GM12878 (cell line): Measurements from ENCODE around the gene FMNL3. TPM values are rescaled to one million over a fixed set of nuclear protein-coding genes. Genes with fewer than 3 reads are reported as not detected.

Experiments
- BHLHE40 ChIP-seq, 2 experiments: fragments of 450-650 bp in 1 of 2; IDR thresholded peaks; 2 replicates each; pipeline ENCODE4 v1.6.1; 2011 to 2017; ENCODE audit warnings: low read depth in 2 of 2, borderline replicate concordance in 1 of 2, improper control_type of control experiment in 1 of 2, low read length in 1 of 2, mild to moderate bottlenecking in 1 of 2
- FOXM1 ChIP-seq: IDR thresholded peaks from 2 replicates; pipeline ENCODE4 v1.6.1; 2012; ENCODE audit warnings: low read depth, mild to moderate bottlenecking, inconsistent platforms, low read length, moderate library complexity
- HDGF ChIP-seq: fragments of 450-650 bp; IDR thresholded peaks from 2 replicates; pipeline ENCODE4 v1.6.1; 2016; ENCODE audit warnings: antibody characterized with exemption
- IKZF2 ChIP-seq, 2 experiments: fragments of 450-650 bp; IDR thresholded peaks; 2 replicates each; pipeline ENCODE4 v1.6.1; 2017; ENCODE audit warnings: mild to moderate bottlenecking in 2 of 2, moderate library complexity in 2 of 2
- LARP7 ChIP-seq: fragments of 450-650 bp; IDR thresholded peaks from 2 replicates; pipeline ENCODE4 v1.6.1; 2017; ENCODE audit warnings: mild to moderate bottlenecking
- MXI1 ChIP-seq: fragments of 150-350 bp; IDR thresholded peaks from 2 replicates; pipeline ENCODE4 v1.6.1; 2011; ENCODE audit warnings: low read depth, mild to moderate bottlenecking, inconsistent platforms, low read length, improper control_type of control experiment
- MYB ChIP-seq: fragments of 150-350 bp; IDR thresholded peaks from 2 replicates; pipeline ENCODE4 v1.6.1; 2014; ENCODE audit warnings: mild to moderate bottlenecking, low read depth, low read length, borderline replicate concordance
- RAD21 ChIP-seq: IDR thresholded peaks from 2 replicates; pipeline ENCODE4 v1.6.1; 2011; ENCODE audit warnings: mild to moderate bottlenecking, low read depth, low read length, moderate library complexity; ENCODE audit not compliant: insufficient read depth
- RUNX3 ChIP-seq: IDR thresholded peaks from 2 replicates; pipeline ENCODE4 v1.6.1; 2012; ENCODE audit warnings: low read length, inconsistent platforms
- SMAD5 ChIP-seq: IDR thresholded peaks from 2 replicates; pipeline ENCODE4 v1.6.1; 2016; ENCODE audit warnings: antibody characterized with exemption, low read depth
- ZNF217 ChIP-seq: fragments of 450-650 bp; IDR thresholded peaks from 2 replicates; pipeline ENCODE4 v1.6.1; 2017; ENCODE audit warnings: antibody characterized with exemption, mild to moderate bottlenecking
- ZZZ3 ChIP-seq: IDR thresholded peaks from 2 replicates; pipeline ENCODE4 v1.6.1; 2011; ENCODE audit warnings: low read depth; ENCODE audit not compliant: control insufficient read depth, insufficient read length
- polyA plus RNA-seq, 11 experiments: library from polyadenylated mRNA; depleted of rRNA in 4 of 11; unstranded in 6 of 11; stranded (reverse) in 5 of 11; fragments of >200 nt; fragmentation: Nextera tagmentation in 4 of 11; fragmentation: Illumina TruSeq in 1 of 11; extraction: Ambion mirVana in 4 of 11; extraction: Trizol in 1 of 11; gene quantifications; 1 replicate in 1 of 11; 2 replicates in 10 of 11; pipeline versions ENCODE4 v1.2.1 to v1.2.3, GENCODE V29; 2011 to 2016; ENCODE audit warnings: inconsistent platforms in 2 of 11, missing spikeins in 2 of 11, low read depth in 1 of 11
- total RNA-seq, 4 experiments: library from RNA; depleted of rRNA in 3 of 4; stranded (reverse); fragments of >200 nt in 3 of 4; fragmentation: Illumina TruSeq in 1 of 4; extraction: Trizol in 1 of 4; gene quantifications; 2 replicates each; pipeline versions ENCODE4 v1.2.1 to v1.2.3, GENCODE V29; 2013 to 2021
- TF ChIP-seq, protein P1 (sequence below): fragments of 450-650 bp; IDR thresholded peaks from 2 replicates; pipeline ENCODE4 v1.6.1; 2017; ENCODE audit warnings: mild to moderate bottlenecking
- TF ChIP-seq, protein P2 (sequence below): fragments of 450-650 bp; IDR thresholded peaks from 2 replicates; pipeline ENCODE4 v1.6.1; 2016; ENCODE audit warnings: mild to moderate bottlenecking
- TF ChIP-seq, protein P3 (sequence below): fragments of 450-650 bp; IDR thresholded peaks from 2 replicates; pipeline ENCODE4 v1.6.1; 2017; ENCODE audit warnings: mild to moderate bottlenecking, moderate library complexity
- TF ChIP-seq, protein P4 (sequence below): fragments of 450-650 bp; conservative IDR thresholded peaks from 2 replicates; pipeline ENCODE4 v1.6.1; 2017; ENCODE audit warnings: mild to moderate bottlenecking, moderate library complexity

The FMNL3 gene
- total and polyA plus RNA-seq, 10 of the 15 experiments (the other 5 are each of a cell fraction or from before 2014, with no cell fraction given), result 3.0 to 64.9 (median 30.9) TPM

DNA sequence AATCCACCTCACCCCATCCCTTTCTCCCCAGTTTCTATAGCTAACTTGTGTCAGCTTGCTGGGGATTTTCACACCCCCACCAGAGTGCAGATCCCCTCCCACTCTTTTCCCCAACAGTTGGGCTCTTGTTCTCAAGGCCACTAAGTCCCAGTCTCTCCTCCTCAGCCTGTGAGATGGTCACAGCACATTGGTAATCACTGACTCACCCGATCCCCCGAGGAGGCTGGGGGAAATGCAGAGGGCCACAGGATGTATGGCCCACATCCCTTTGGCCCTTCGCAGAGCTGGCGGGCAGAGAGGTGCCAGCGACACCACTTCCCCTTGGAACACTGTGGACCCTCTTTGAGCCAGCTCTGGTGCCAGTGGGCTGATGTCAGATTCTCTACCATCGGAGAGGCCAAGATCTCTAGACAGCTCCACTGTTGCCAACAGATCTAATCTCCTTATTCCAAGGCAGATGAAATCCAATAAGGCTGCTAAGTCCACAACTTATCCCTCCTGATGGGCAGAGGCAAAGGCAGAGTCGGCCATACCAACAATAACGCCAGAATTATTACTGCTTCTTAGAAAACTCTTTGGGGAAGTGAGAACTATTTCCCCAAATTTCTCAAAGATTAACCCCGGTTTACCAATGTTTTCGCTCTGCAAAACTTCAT is 1.6 kb downstream of the FMNL3 start (continued):
- TF ChIP-seq ZNF217, result peak; percentile 30; the same call in 1 of the 2 replicates
- TF ChIP-seq LARP7, result 0 out of 2 replicates have a peak, but pooled peaks have one; percentile 61
- no peak; a peak in 2 of 4 replicates for TF ChIP-seq BHLHE40 (IDR thresholded peaks at IDR 0.05; ENCODE audit: borderline replicate concordance in 1 of 2, low read depth in 2 of 2, low read length in 1 of 2)
- peak; percentile 75 for TF ChIP-seq HDGF
- TF ChIP-seq RAD21, result peak; percentile 16; the same call in 1 of the 2 replicates
- TF ChIP-seq IKZF2 (IDR thresholded peaks at IDR 0.05), result peak; percentile 58 to 60; a peak in 3 of 4 replicates
- TF ChIP-seq MYB, result no peak
- TF ChIP-seq ZZZ3, result no peak
- TF ChIP-seq, protein P1, sequence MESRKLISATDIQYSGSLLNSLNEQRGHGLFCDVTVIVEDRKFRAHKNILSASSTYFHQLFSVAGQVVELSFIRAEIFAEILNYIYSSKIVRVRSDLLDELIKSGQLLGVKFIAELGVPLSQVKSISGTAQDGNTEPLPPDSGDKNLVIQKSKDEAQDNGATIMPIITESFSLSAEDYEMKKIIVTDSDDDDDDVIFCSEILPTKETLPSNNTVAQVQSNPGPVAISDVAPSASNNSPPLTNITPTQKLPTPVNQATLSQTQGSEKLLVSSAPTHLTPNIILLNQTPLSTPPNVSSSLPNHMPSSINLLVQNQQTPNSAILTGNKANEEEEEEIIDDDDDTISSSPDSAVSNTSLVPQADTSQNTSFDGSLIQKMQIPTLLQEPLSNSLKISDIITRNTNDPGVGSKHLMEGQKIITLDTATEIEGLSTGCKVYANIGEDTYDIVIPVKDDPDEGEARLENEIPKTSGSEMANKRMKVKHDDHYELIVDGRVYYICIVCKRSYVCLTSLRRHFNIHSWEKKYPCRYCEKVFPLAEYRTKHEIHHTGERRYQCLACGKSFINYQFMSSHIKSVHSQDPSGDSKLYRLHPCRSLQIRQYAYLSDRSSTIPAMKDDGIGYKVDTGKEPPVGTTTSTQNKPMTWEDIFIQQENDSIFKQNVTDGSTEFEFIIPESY, result no peak
- peak; percentile 24 for TF ChIP-seq RUNX3
- TF ChIP-seq, protein P2, sequence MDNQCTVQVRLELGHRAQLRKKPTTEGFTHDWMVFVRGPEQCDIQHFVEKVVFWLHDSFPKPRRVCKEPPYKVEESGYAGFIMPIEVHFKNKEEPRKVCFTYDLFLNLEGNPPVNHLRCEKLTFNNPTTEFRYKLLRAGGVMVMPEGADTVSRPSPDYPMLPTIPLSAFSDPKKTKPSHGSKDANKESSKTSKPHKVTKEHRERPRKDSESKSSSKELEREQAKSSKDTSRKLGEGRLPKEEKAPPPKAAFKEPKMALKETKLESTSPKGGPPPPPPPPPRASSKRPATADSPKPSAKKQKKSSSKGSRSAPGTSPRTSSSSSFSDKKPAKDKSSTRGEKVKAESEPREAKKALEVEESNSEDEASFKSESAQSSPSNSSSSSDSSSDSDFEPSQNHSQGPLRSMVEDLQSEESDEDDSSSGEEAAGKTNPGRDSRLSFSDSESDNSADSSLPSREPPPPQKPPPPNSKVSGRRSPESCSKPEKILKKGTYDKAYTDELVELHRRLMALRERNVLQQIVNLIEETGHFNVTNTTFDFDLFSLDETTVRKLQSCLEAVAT, result no peak; the same call in 1 of the 2 replicates
- TF ChIP-seq SMAD5, result peak; percentile 54; the same call in 1 of the 2 replicates
- TF ChIP-seq MXI1, result no peak
- TF ChIP-seq FOXM1, result no peak
- TF ChIP-seq, protein P3, sequence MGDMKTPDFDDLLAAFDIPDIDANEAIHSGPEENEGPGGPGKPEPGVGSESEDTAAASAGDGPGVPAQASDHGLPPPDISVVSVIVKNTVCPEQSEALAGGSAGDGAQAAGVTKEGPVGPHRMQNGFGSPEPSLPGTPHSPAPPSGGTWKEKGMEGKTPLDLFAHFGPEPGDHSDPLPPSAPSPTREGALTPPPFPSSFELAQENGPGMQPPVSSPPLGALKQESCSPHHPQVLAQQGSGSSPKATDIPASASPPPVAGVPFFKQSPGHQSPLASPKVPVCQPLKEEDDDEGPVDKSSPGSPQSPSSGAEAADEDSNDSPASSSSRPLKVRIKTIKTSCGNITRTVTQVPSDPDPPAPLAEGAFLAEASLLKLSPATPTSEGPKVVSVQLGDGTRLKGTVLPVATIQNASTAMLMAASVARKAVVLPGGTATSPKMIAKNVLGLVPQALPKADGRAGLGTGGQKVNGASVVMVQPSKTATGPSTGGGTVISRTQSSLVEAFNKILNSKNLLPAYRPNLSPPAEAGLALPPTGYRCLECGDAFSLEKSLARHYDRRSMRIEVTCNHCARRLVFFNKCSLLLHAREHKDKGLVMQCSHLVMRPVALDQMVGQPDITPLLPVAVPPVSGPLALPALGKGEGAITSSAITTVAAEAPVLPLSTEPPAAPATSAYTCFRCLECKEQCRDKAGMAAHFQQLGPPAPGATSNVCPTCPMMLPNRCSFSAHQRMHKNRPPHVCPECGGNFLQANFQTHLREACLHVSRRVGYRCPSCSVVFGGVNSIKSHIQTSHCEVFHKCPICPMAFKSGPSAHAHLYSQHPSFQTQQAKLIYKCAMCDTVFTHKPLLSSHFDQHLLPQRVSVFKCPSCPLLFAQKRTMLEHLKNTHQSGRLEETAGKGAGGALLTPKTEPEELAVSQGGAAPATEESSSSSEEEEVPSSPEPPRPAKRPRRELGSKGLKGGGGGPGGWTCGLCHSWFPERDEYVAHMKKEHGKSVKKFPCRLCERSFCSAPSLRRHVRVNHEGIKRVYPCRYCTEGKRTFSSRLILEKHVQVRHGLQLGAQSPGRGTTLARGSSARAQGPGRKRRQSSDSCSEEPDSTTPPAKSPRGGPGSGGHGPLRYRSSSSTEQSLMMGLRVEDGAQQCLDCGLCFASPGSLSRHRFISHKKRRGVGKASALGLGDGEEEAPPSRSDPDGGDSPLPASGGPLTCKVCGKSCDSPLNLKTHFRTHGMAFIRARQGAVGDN, result peak; percentile 48; the same call in 1 of the 2 replicates
- TF ChIP-seq, protein P4, sequence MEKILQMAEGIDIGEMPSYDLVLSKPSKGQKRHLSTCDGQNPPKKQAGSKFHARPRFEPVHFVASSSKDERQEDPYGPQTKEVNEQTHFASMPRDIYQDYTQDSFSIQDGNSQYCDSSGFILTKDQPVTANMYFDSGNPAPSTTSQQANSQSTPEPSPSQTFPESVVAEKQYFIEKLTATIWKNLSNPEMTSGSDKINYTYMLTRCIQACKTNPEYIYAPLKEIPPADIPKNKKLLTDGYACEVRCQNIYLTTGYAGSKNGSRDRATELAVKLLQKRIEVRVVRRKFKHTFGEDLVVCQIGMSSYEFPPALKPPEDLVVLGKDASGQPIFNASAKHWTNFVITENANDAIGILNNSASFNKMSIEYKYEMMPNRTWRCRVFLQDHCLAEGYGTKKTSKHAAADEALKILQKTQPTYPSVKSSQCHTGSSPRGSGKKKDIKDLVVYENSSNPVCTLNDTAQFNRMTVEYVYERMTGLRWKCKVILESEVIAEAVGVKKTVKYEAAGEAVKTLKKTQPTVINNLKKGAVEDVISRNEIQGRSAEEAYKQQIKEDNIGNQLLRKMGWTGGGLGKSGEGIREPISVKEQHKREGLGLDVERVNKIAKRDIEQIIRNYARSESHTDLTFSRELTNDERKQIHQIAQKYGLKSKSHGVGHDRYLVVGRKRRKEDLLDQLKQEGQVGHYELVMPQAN, result no peak
